Stimulated activated CD8-positive, alpha-beta memory T cell treated with anti-CD3 and anti-CD28 coated beads, Interleukin-7, amount 100 ng/mL, for 4 hours (primary cell): ENCODE results near the gene PPME1.

Experiments used
- DNase-seq, 2 donors: peaks; one replicate each; pipeline ENCODE4 v3.0.0-alpha.2; 2020; ENCODE audit warnings: low read depth in 2 of 2

Gene PPME1

GRCh38 chr11:74159642-74160041 lies 11.4 kb upstream of the PPME1 start:
- DNase-seq = no peak

DNA sequence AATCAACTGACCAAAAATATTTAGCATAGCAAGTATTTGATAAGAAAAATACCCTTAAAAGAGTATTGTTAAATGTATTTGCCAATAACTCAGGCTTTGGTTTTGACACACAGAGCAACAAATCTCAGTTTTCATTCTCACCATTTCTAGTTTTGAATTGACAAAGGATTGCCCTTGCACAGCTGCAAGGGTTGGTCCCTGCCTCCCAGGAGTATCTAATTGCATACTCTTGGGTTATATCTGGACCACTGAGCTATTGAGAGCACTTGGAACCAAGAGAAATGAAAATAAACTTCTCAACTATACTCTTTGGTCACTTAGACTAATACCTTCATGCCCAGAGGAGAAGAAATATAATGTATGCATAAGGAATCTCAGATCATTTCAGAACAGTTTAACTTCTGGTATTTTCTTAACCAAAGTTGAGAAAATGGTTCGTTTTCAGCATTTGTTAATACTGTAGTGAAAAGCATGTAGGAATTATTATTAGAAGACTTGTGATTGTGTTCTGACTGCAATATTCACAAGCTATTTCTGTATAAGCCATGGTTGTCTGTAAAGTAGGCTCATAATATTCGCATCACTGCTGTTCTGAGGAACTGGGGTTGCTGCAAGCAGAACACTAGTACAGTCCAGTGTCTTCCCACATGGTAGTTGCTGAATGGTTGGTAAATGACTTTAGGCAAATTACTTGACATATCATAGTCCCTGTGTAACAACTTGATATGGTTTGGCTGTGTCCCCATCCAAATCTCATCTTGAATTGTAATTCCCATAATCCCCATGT lies 8.2 kb upstream of the PPME1 start:
- DNase-seq = no peak

- DNase-seq = no peak
These were observed 2.3 kb upstream of the PPME1 start for GRCh38 chr11:74168838-74169237.

DNA sequence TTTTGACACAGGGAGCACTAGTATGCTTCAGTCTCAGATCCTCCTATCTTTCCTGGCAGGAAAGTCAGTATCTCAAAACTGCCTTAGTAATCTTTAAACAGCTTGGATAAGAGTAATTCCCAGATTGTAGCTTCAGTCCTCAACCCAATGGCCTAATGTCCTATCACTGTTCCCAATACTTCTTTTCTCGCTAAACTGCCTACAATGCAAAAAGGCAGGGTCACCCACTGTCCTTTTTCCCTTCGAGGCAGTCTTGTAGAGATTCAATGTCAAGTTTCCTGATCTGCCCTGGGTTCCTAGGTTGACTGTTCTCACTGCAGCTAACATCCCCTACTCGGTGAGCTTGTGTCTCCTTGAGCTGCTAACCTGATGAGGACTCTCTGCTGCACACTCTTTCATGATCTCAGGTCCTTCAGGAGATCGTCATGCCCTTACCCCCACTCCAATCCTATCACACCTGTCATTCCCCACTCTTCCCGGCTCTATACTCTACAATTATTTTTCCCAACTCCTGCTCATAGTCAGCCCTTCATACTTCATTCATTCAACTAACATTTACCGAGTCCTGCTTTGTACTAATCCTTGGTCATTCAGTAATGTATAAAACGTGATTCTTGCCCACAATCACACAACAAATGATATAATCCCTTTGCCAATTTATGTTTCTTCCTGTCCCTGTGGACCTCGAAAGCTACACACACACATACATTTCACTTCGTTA lies 1.2 kb upstream of the PPME1 start:
- DNase-seq = no peak

GRCh38 chr11:74171630-74171968 lies 510 bp downstream of the PPME1 start:
- no peak for DNase-seq

DNA sequence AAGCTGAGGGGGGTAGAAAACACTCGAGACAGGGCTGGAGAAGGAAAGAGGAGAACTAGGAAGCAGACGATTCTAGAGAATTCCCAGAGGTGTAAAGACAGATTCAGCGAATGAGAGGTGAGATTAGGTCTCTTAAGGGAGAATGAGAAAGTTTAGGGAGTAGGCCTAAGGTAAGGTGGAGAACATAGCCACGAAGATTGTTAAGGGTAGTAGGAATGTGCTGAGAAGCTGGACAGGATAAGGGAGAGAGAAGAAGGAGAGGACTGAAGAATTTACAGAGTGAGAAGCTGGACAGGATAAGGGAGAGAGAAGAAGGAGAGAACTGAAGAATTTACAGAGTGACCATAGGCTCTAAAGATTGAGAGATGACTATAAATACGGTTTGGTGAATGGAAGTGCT lies 908 bp downstream of the PPME1 start:
- DNase-seq = no peak

GRCh38 chr11:74175920-74176319 lies 4.8 kb downstream of the PPME1 start:
- DNase-seq = no peak

GRCh38 chr11:74179234-74180052 lies 8.4 kb downstream of the PPME1 start:
- DNase-seq = no peak

DNA sequence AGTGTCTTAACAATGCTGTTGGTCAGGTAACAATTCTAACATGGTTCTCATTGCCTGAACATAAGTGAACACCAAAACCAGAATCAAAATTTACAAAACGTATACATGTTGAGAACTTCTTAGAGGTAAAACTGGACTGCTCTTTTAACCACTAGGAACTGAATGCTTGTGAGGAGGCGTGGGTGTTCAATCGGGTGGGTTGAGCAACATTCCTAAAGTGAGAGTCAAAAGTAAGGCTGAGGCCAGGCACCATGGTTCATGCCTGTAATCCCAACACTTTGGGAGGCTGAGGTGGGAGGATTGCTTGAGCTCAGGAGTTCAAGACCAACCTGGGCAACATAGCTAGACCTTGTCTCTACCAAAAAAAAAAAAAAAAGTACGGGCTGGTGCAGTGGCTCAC lies 11.5 kb downstream of the PPME1 start:
- DNase-seq = no peak

DNA sequence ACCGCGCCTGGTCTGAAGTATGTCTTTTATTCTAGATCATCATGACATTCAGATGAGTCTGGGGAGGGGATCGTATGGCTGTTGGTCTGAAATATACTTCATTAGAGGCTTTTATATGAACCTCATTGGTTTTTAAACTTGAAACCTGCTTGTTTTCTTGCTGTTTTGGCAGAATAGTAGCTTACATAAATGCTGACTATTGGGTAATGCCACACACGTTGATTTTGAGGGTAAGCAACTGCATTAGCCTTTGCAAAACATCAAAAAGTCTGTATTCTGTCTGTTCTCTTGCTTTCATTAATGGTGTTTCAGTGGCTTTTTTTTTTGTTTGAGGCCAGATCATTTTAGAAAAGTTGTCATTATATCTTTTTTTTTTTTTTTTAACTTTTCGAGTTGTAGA lies 14.2 kb downstream of the PPME1 start:
- DNase-seq = no peak

- no peak for DNase-seq
These were observed 14.6 kb downstream of the PPME1 start for GRCh38 chr11:74185695-74186094.

- DNase-seq = no peak
These were observed 24.7 kb downstream of the PPME1 start for GRCh38 chr11:74195828-74196227.

- DNase-seq = no peak
These were observed 25.8 kb downstream of the PPME1 start for GRCh38 chr11:74196781-74197486.

- DNase-seq = no peak
These were observed 32.9 kb downstream of the PPME1 start for GRCh38 chr11:74203966-74204365.

- no peak for DNase-seq
These were observed 33.6 kb downstream of the PPME1 start for GRCh38 chr11:74204701-74205100.

DNA sequence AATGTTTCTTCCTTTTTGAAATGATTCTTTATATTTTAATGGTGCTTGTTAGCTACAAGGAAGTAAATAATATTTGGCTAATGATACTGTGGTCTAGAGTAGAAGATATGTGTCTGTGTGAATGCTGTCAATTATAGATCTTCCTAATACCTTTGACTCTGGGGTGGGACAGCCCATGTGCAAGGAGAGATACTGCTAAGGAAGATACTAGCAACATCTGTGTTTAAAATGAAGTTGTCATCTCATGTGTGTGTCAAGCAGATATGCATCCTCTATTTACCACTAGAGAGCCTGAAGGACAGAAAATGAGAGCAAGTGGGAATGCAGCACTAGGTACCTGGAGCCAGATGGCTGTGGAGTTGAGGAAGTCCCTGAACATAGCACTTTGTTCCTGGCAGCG lies 34.1 kb downstream of the PPME1 start:
- DNase-seq = no peak

DNA sequence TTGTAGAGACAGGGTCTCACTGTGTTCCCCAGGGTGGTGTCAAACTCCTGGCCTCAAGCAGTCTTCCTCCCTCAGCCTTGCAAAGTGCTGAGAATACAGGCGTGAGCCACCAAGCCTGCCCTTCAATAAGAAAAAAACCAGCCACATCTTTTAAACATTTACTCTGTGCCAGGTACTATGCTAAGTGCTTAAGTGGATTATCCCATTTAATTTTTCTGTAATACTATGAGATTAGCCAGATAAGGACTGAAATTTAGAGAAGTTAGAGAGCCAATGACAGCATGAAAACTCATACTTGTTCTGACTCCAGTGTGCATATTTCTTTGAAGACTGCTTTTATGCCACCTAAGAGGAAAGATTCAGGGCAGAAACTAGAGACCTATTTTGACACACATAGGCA lies 35.7 kb downstream of the PPME1 start:
- DNase-seq = no peak

GRCh38 chr11:74208507-74208906 lies 37.4 kb downstream of the PPME1 start:
- no peak for DNase-seq

- DNase-seq = no peak
These were observed 41.4 kb downstream of the PPME1 start for GRCh38 chr11:74212533-74212932.

- DNase-seq = no peak
These were observed 49.3 kb downstream of the PPME1 start for GRCh38 chr11:74220376-74220775.

DNA sequence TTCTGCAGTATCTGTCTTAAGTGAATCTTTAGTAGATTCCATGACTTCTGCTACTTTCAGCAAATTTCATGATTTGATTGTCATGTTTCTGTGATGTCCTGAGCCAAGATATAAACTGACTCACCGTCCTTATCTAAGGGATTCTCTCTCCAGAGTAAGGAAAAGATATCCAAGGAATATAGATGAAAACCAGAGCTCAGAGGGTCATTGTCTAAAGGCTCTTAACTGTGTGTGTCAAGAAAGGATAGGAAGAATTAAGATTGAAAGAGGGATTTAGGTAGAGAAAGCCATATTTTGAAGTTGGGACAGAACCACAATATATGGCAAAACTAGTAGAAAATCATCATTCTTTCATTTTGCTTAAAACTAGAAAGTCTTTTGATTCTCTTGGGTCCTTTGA lies 50.7 kb downstream of the PPME1 start:
- DNase-seq = no peak

- DNase-seq = no peak
These were observed 54.5 kb downstream of the PPME1 start for GRCh38 chr11:74225565-74225964.
